GM12878 (cell line): ENCODE data around the gene NHEJ1. TPM values are rescaled to one million over a fixed set of nuclear protein-coding genes. Genes with fewer than 3 reads are reported as not detected.

Source experiments
- ATAC-seq: fragments of 200-7000 bp; cut with Tn5 transposase; 3 replicates; pipeline ENCODE4 v1.9.1; 2020; ENCODE audit warnings: mild to moderate bottlenecking, moderate library complexity
- BruUV-seq: library from RNA; stranded (reverse); fragments of 400-500 nt; replicated peaks from 2 replicates; lab custom pipeline; 2021; lab: Mats Ljungman, UMichigan
- CTCF ChIA-PET: fragments of 300-600 bp; sonication (Branson Sonifier 250); formaldehyde crosslinking; extraction: SDS; loops from one replicate; lab custom pipeline; 2021; ENCODE audit warnings: inconsistent platforms; lab: Yijun Ruan, JAX
- POLR2A ChIA-PET: fragments of 350-600 bp; formaldehyde crosslinking; extraction: SDS; loops from one replicate; lab custom pipeline; 2021; ENCODE audit warnings: inconsistent platforms; lab: Charles Lee
- RAD21 ChIA-PET: fragments of 300-600 bp; sonication (Branson Sonifier 250); formaldehyde crosslinking; loops from one replicate; lab custom pipeline; 2023; ENCODE audit warnings: antibody characterized with exemption; ENCODE audit not compliant: unreplicated experiment; lab: Charles Lee
- SMC1A ChIA-PET: fragments of 300-600 bp; sonication (Branson Sonifier 250); formaldehyde crosslinking; loops from one replicate; lab custom pipeline; 2023; ENCODE audit not compliant: unreplicated experiment, uncharacterized antibody; lab: Charles Lee
- DNase-seq: peaks from one replicate; pipeline ENCODE4 v3.0.0-alpha.2; 2011; ENCODE audit warnings: low read depth, low spot score
- FAIRE-seq: peaks from 3 replicates; lab custom pipeline; 2011; peaks lifted over from hg19 to GRCh38; lab: Jason Lieb, UNC
- H2AFZ ChIP-seq: 2 replicates; pipeline ENCODE4 v1.6.0; 2011; ENCODE audit warnings: low read depth, low read length, control low read depth; ENCODE audit not compliant: control insufficient read depth
- H3K27ac ChIP-seq: 2 replicates; pipeline ENCODE4 v1.5.1; 2011; ENCODE audit warnings: control low read depth; ENCODE audit not compliant: control insufficient read depth, insufficient read depth
- H3K27me3 ChIP-seq, 2 experiments: replicated peaks in 1 of 2; 2 replicates each; pipeline versions ENCODE4 v1.6.0 to v1.6.1; 2011; ENCODE audit warnings: low read length in 1 of 2; ENCODE audit not compliant: control insufficient read depth in 2 of 2, insufficient read depth in 2 of 2
- H3K36me3 ChIP-seq, 2 experiments: 2 replicates each; pipeline ENCODE4 v1.5.1; 2011; ENCODE audit warnings: low read length in 1 of 2; ENCODE audit not compliant: control insufficient read depth in 2 of 2, insufficient read depth in 2 of 2
- H3K4me1 ChIP-seq: 2 replicates; pipeline ENCODE4 v1.6.1; 2011; ENCODE audit warnings: mild to moderate bottlenecking, low read length, moderate library complexity, mixed read lengths; ENCODE audit not compliant: control insufficient read depth, insufficient read depth
- H3K4me2 ChIP-seq: 2 replicates; pipeline ENCODE4 v1.6.0; 2011; ENCODE audit warnings: control low read depth; ENCODE audit not compliant: control insufficient read depth, insufficient read depth
- H3K4me3 ChIP-seq: fragments of 200-600 bp; sonication (generic); 2 replicates; pipeline ENCODE4 v1.5.1; 2016
- H3K79me2 ChIP-seq: 2 replicates; pipeline ENCODE4 v1.6.0; 2011; ENCODE audit warnings: low read length; ENCODE audit not compliant: control insufficient read depth, insufficient read depth
- H3K9ac ChIP-seq: 2 replicates; pipeline ENCODE4 v1.8.0; 2011; ENCODE audit warnings: low read length, control low read depth, mixed read lengths; ENCODE audit not compliant: control insufficient read depth, insufficient read depth
- H3K9me3 ChIP-seq: replicated peaks from 3 replicates; pipeline ENCODE4 v1.5.1; 2011; ENCODE audit warnings: mild to moderate bottlenecking, low read length; ENCODE audit not compliant: control insufficient read depth, insufficient read depth
- H4K20me1 ChIP-seq: 2 replicates; pipeline ENCODE4 v1.6.0; 2011; ENCODE audit not compliant: control insufficient read depth, insufficient read depth
- CBX3 ChIP-seq: fragments of 200-600 bp; sonication (generic); IDR thresholded peaks from 2 replicates; pipeline ENCODE4 v1.6.1; 2016; ENCODE audit warnings: low read depth, borderline replicate concordance
- CBX5 ChIP-seq: sonication (generic); IDR thresholded peaks from 2 replicates; pipeline ENCODE4 v1.6.1; 2016; ENCODE audit warnings: low read depth, moderate library complexity, mild to moderate bottlenecking, inconsistent platforms
- CREM ChIP-seq: IDR thresholded peaks from 2 replicates; pipeline ENCODE4 v1.6.1; 2014; ENCODE audit warnings: antibody characterized with exemption, low read depth
- E4F1 ChIP-seq: fragments of 450-650 bp; IDR thresholded peaks from 2 replicates; pipeline ENCODE4 v1.6.1; 2018; ENCODE audit warnings: borderline replicate concordance, mild to moderate bottlenecking; ENCODE audit not compliant: partially characterized antibody
- ESRRA ChIP-seq: IDR thresholded peaks from 2 replicates; pipeline ENCODE4 v1.6.1; 2012; ENCODE audit warnings: mild to moderate bottlenecking, low read length, improper control_type of control experiment
- MYB ChIP-seq: fragments of 150-350 bp; IDR thresholded peaks from 2 replicates; pipeline ENCODE4 v1.6.1; 2014; ENCODE audit warnings: mild to moderate bottlenecking, low read depth, low read length, borderline replicate concordance
- MYC ChIP-seq: IDR thresholded peaks from 2 replicates; pipeline ENCODE4 v1.6.1; 2011; ENCODE audit warnings: mild to moderate bottlenecking, low read length, moderate library complexity, inconsistent platforms; ENCODE audit not compliant: insufficient read depth, insufficient replicate concordance, insufficient read length, severe bottlenecking
- NFXL1 ChIP-seq: fragments of 450-650 bp; IDR thresholded peaks from 2 replicates; pipeline ENCODE4 v1.6.1; 2017; ENCODE audit warnings: antibody characterized with exemption, mild to moderate bottlenecking, borderline replicate concordance
- NFYA ChIP-seq: IDR thresholded peaks from 2 replicates; pipeline ENCODE4 v1.6.1; 2011; ENCODE audit warnings: low read depth, mild to moderate bottlenecking, low read length, improper control_type of control experiment, borderline replicate concordance
- POLR2AphosphoS5 ChIP-seq: IDR thresholded peaks from 2 replicates; pipeline ENCODE4 v1.6.1; 2011; ENCODE audit warnings: mild to moderate bottlenecking, low read length, inconsistent platforms
- RAD51 ChIP-seq: fragments of 450-650 bp; IDR thresholded peaks from 2 replicates; pipeline ENCODE4 v1.6.1; 2016; ENCODE audit warnings: moderate library complexity, mild to moderate bottlenecking, inconsistent platforms
- SIN3A ChIP-seq: IDR thresholded peaks from 2 replicates; pipeline ENCODE4 v1.6.1; 2012; ENCODE audit warnings: low read depth, low read length, improper control_type of control experiment
- SPI1 ChIP-seq: IDR thresholded peaks from 2 replicates; pipeline ENCODE4 v1.6.1; 2011; ENCODE audit warnings: low read depth, mild to moderate bottlenecking, low read length, moderate library complexity, borderline replicate concordance; ENCODE audit not compliant: insufficient read depth
- TARDBP ChIP-seq: IDR thresholded peaks from 2 replicates; pipeline ENCODE4 v1.6.1; 2016; ENCODE audit warnings: borderline replicate concordance
- WRNIP1 ChIP-seq: IDR thresholded peaks from 2 replicates; pipeline ENCODE4 v1.6.1; 2011; ENCODE audit warnings: low read depth, low read length, improper control_type of control experiment, borderline replicate concordance
- YY1 ChIP-seq: IDR thresholded peaks from 2 replicates; pipeline ENCODE4 v1.6.1; 2011; ENCODE audit warnings: low read depth, mild to moderate bottlenecking, low read length
- WGBS: methylation state at CpG from one replicate; pipeline ENCODE4 v1.1.6; 2016; ENCODE audit warnings: low lambda C conversion rate; ENCODE audit not compliant: insufficient replicate concordance, insufficient coverage; ENCODE audit errors: missing lambda C conversion rate; 5-methylcytosine and 5-hydroxymethylcytosine counted together
- in situ Hi-C: fragments of 300-500 bp; cut with MboI; formaldehyde crosslinking; loops from 9 replicates; pipeline ENCODE4 v1.14.3; 2018; ENCODE audit warnings: mixed read lengths
- intact Hi-C: fragments of 100-400 bp; cut with micrococcal nuclease; formaldehyde crosslinking; loops from one replicate; pipeline ENCODE4 v1.14.2; 2022; ENCODE audit not compliant: unreplicated experiment
- polyA plus RNA-seq, 11 experiments: library from polyadenylated mRNA; depleted of rRNA in 4 of 11; unstranded in 6 of 11; stranded (reverse) in 5 of 11; fragments of >200 nt; fragmentation: Nextera tagmentation in 4 of 11; fragmentation: Illumina TruSeq in 1 of 11; extraction: Ambion mirVana in 4 of 11; extraction: Trizol in 1 of 11; gene quantifications; 1 replicate in 1 of 11; 2 replicates in 10 of 11; pipeline versions ENCODE4 v1.2.1 to v1.2.3, GENCODE V29; 2011 to 2016; ENCODE audit warnings: inconsistent platforms in 2 of 11, missing spikeins in 2 of 11, low read depth in 1 of 11
- total RNA-seq, 4 experiments: library from RNA; depleted of rRNA in 3 of 4; stranded (reverse); fragments of >200 nt in 3 of 4; fragmentation: Illumina TruSeq in 1 of 4; extraction: Trizol in 1 of 4; gene quantifications; 2 replicates each; pipeline versions ENCODE4 v1.2.1 to v1.2.3, GENCODE V29; 2013 to 2021
- TF ChIP-seq, protein P1 (sequence below): fragments of 150-350 bp; IDR thresholded peaks from 2 replicates; pipeline ENCODE4 v1.6.1; 2014; ENCODE audit warnings: mild to moderate bottlenecking, low read depth, low read length
- TF ChIP-seq, protein P2 (sequence below): IDR thresholded peaks from 2 replicates; pipeline ENCODE4 v1.6.1; 2011; ENCODE audit warnings: low read depth, mild to moderate bottlenecking, low read length, moderate library complexity, borderline replicate concordance; ENCODE audit errors: extremely low read depth

Gene NHEJ1
- total and polyA plus RNA-seq, 10 of the 15 experiments (the other 5 are each of a cell fraction or from before 2014, with no cell fraction given): 11.8 to 20.2 (median 17.0) TPM

DNA sequence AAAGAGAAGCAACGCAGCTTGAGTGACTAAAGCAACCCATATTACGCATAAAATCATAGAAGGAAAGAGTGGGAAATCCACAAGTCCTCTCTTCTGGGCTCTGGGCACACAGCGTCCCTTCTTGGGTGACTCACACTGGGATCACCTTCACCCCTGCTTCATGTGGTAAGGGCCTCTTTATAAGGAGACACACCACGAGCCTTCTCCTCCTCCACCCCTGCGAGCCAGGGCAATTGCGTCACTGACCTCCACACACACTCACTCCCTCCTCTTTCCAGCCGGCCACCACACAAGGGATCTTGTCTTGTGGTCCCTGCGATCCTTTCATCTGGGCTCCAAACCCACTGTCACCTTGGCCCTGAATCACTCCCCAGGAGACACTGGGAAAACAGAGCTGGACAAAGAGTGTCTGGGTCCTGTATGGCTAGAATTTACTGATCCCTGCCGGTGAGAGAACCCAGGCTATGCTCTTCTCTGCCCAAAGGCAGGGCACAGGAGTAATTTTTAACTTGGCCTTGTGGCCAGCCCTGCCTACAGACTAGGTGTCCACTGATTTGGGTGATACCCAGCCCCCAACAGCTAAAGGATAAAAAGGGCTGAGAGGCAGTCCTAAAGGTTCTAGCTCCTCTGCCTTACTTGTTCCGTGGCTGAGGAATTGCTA lies 35.3 kb downstream of the NHEJ1 start:
- Histone ChIP-seq H3K9ac (no peak overlapping the region), H3K9me3 (no peaks in the 10 kb centered on the region), H3K79me2 (no peaks in the 10 kb centered on the region), H3K27ac (no peak overlapping the region), H3K4me2 (no peak overlapping the region), H3K36me3 (no peaks in the 10 kb centered on the region), H3K27me3 (no peaks in the 10 kb centered on the region), H2AFZ (no peak overlapping the region), H3K4me3 (no peak overlapping the region), H3K4me1 (no peaks in the 10 kb centered on the region), H4K20me1 (no peaks in the 10 kb centered on the region)
- WGBS: 73% methylated on average over 10 of the region's 10 CpGs
- no peak for TF ChIP-seq NFYA
- TF ChIP-seq NFXL1: no peak
- TF ChIP-seq, protein P1, sequence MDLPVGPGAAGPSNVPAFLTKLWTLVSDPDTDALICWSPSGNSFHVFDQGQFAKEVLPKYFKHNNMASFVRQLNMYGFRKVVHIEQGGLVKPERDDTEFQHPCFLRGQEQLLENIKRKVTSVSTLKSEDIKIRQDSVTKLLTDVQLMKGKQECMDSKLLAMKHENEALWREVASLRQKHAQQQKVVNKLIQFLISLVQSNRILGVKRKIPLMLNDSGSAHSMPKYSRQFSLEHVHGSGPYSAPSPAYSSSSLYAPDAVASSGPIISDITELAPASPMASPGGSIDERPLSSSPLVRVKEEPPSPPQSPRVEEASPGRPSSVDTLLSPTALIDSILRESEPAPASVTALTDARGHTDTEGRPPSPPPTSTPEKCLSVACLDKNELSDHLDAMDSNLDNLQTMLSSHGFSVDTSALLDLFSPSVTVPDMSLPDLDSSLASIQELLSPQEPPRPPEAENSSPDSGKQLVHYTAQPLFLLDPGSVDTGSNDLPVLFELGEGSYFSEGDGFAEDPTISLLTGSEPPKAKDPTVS: no peak
- no peak for TF ChIP-seq CBX5
- TF ChIP-seq ESRRA: no peak
- TF ChIP-seq, protein P2, sequence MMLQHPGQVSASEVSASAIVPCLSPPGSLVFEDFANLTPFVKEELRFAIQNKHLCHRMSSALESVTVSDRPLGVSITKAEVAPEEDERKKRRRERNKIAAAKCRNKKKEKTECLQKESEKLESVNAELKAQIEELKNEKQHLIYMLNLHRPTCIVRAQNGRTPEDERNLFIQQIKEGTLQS: no peak
- TF ChIP-seq E4F1: no peak
- no peak for TF ChIP-seq SPI1
- TF ChIP-seq YY1: no peak
- TF ChIP-seq CREM: no peak
- TF ChIP-seq TARDBP: no peak
- TF ChIP-seq SIN3A: no peak
- no peak for TF ChIP-seq CBX3
- no peak for TF ChIP-seq MYC
- TF ChIP-seq WRNIP1: no peak
- no peak for TF ChIP-seq POLR2AphosphoS5
- no peak for TF ChIP-seq RAD51
- no peak for TF ChIP-seq MYB
- CTCF ChIA-PET: interaction anchor here (1.0 to 11.4 kb wide), 5 partner anchors 21 to 273 kb away, joined by 3 to 281 read pairs (median 3); no protein-coding TSS in a partner anchor
- DNase-seq (no peak), FAIRE-seq (no peak), ATAC-seq (no peak)
- RAD21 ChIA-PET: interaction anchor here (1.7 kb wide), 1 partner anchor 29 kb away, joined by 3 read pairs; no protein-coding TSS in a partner anchor
- in situ Hi-C loops (no loop called here), intact Hi-C loops (no loop called here)
- BruUV-seq: no TSS peak
- SMC1A ChIA-PET: interaction anchor here (1.0 kb wide), 1 partner anchor 27 kb away, joined by 4 read pairs; no protein-coding TSS in a partner anchor
- POLR2A ChIA-PET: no interaction called here
